GM18909 (cell line): Measurements from ENCODE around the gene MAP1LC3B.
"Not testable (repeated sequence)": the region's sequence is repeated elsewhere in the genome, so short reads cannot be mapped to it uniquely, and the experiment has no call there.

Experiments used
- ATAC-seq: cut with Tn5 transposase; IDR thresholded peaks from one replicate; pipeline ENCODE4 v1.9.1; 2021; ENCODE audit warnings: mild to moderate bottlenecking; ENCODE audit not compliant: unreplicated experiment, poor library complexity

Gene MAP1LC3B

DNA sequence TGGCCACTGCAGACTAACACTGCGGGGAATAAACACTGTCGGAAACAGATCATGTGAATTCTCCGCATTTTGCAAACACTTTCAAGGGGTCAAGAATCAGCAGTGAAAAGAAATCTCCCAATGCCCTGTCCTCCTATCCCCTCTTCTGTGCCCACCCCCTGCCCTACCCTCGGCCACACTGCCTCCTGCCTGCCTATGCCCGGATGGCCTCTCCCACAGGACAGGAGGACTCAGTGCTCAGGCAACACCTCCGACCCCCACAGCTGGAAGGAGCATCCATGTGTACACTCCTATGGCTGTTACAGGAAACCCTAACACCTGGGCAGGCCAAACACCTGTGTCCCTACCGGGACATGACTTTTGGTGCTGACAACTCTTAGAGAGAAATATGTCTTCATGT, 33.0 kb upstream of the MAP1LC3B start:
- ATAC-seq, result no peak

DNA sequence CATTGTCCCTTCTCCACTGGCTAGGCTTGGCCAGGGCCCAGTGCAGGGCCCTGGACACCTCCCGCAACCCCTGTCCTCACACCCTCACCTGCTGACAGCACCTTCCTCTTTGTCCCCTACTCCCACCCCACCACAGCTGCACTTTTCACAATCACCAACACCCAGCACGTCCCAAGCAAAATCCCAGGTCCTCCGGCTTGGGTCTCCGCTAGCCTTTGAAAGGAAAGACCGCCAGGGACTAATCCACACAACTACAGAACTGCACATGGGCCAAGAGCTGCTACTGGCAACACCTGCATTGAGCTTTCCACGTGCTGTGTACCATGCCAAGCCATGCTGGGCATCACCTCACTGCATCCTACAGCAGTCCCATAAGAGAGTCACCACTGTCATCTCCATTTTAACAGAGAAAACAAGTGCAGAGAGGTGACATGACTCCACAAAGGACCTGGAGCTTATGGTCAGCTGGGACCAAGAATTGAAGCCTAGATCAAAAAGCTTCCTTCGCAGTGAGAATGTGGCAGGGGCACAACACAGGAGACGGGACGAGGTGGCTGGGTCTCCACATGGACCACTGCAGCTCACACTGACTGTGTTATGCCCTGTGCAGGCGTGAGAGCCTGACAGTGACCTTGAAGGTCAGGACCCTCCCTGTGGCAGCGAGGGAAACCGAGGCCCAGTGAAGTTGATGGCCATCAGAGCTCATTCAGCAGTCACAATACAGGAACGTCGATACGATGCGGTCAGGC, 31.1 kb upstream of the MAP1LC3B start:
- ATAC-seq, result no peak

DNA sequence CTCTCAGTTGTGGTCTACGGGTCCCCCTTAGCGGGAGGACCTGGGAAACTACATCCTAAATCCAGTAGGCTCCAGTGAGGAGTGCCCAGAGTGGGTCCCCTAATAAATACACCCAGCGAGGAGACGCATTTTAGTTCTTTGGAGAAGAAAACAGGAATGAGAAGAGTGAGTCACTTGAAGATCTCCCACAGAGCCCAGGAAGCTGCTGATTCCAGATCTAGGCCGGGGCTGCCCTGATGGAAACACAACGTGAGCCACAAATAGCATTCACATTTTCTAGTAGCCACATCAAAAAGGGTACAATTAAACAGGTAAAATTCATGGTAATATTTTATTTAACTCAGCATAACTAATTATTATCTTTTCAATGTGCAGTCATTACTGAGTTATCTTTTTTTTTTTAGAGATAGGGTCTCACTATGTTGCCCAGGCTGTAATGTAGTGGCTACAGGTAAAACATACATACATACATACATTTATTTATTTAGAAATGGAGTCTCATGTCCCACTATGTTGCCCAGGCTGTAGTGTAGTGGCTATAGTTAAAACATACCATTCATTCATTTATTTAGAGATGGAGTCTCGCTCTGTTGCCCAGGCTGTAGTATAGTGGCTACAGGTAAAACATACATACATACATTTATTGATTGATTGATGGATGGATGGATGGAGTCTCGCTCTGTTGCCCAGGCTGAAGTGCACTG, 30.1 kb upstream of the MAP1LC3B start:
- ATAC-seq, result no peak

DNA sequence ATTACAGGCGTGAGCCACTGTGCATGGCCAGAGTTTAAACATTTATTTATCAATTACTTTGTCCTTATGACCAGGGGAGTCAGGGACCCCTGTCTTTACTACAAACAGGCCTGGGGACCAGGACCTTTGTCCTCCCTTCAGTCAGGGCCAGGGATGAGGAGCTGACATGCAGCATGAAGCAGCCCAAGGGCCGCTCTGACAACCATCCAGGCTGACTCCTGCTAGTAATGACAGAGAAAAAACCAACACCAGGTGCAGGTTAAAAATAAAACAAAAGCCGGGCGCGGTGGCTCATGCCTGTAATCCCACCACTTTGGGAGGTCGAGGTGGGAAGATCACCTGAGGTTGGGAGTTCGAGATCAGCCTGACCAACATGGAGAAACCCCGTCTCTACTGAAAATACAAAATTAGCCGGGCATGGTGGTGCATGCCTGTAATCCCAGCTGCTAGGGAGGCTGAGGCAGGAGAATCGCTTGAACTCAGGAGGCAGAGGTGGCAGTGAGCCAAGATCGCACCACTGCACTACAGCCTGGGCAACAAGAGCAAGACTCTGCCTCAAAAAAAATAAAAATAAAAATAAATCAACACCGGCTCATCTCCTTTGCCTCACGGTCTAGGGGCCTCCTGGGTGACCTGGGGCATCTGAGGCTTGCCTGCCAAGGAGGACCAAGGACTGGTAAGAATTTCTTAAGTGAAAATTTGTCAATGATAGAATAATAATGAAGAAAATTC, 29.1 kb upstream of the MAP1LC3B start:
- ATAC-seq, result not testable (repeated sequence)

DNA sequence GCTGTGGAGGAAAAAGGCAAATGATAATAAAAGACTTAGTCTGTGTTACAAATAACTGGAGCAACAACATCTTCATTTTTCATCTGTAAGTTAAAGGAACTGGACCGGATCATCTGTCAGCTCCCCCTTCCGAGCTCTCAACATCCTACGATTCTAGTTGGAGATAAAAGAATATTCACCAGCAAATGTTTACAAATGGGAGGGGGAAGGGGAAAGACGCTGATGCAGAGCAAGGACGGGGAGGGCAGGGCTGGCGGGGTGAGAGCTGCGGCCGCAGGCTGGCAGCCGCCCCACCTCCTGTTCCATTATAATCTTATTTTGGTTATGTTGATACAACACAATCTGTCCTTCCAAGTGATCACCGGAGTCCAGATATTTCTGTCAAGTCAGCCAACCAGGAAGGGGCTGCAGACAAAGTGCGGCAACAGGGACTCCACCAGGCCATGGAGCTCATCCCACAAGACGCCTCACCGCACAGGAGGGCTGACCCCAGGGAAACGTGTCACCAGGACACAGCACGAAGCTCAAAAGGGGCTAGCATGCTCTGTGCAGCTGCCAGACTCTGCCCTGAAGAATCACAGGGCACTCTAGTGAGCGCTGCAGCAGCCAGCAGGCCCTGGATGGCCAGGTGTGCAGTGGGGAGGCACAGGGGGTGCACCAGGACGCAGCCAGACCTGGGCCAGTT, 28.2 kb upstream of the MAP1LC3B start:
- ATAC-seq, result no peak

DNA sequence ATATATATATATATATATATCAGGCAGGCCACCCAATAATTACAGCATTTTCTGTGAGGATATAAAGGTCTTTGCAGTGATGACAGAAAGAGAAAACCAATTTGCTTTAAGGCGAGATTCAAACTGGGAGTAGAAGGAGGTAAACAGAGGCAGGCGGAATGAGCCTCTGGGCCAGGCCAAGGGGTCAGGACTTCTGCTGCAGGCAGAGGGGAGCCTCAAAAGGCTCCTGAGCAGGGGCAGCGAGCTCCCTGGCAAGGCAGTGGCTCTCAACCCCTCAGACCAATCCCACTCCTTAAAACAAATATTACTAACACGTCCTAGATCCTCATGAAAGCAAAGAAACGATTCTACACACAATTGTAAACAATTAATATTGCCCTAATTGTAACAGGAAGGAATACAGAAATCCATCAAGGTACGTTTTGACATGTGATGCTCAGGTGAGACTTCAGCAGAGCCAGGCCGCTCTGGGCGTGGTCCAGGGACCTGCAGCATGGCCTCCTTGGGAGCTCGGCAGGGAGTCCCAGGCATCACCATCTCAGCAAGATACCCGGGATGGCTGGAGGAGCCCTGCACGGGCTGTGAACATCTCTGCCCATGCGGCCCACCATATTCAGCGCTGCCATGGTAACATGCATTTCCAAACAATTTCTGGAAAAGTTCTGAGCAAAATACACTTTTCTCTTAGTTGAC, 27.0 kb upstream of the MAP1LC3B start:
- no peak for ATAC-seq

DNA sequence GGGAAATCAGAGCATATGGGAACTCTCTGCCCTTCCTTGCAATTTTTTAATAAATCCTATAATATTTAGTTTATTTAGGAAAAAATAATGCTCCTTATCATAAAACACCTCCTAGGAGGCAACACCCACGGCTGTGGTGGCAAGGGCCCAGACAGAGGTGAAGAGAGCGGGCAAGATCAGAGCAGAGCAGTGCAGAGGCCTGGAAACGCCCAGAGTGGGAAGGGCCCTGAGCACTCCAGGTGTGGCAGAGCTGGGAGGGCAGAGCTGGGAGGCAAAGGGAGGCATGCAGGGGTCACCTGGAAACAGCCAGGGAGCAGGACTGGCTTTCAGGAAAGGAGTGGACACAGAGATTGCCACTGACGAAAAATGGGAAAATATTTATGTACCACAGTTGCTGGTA, 25.8 kb upstream of the MAP1LC3B start:
- ATAC-seq, result no peak

DNA sequence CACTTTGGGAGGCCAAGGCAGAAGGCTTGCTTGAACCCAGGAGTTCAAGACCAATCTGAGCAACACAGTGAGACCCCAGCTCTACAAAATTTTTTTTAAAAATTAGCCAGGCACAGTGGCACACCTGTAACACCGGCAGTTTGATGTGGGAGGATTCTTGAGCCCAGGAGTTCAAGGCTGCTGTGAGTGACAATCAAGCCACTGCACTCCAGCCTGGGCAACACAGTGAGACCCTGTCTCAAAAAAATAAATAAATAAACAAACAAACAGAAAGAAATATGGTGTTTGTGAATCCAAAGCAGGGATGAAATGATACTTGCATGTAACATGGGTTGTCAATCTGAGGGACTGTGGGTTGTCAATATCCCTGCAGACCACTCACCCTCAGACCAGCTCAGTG, 25.2 kb upstream of the MAP1LC3B start:
- ATAC-seq, result no peak

DNA sequence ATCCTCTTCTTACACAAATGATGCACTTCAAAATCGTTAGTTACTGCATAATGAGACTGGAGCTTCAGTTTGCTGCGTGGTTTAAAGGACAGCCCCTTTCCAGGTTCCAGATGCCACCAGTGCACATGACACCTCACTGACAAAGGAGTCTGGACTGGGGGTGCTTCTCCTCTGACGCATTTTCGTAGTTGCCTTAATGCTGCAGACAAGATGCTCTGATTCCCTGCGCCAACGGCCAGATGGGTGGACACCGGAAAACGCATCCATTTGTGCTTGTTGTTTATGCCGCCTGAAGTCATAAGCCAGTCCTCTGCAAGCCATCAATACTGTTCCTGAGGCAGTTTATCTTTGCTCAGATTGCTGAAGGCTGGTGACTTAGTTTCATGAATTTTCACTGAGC, 24.6 kb upstream of the MAP1LC3B start:
- no peak for ATAC-seq

DNA sequence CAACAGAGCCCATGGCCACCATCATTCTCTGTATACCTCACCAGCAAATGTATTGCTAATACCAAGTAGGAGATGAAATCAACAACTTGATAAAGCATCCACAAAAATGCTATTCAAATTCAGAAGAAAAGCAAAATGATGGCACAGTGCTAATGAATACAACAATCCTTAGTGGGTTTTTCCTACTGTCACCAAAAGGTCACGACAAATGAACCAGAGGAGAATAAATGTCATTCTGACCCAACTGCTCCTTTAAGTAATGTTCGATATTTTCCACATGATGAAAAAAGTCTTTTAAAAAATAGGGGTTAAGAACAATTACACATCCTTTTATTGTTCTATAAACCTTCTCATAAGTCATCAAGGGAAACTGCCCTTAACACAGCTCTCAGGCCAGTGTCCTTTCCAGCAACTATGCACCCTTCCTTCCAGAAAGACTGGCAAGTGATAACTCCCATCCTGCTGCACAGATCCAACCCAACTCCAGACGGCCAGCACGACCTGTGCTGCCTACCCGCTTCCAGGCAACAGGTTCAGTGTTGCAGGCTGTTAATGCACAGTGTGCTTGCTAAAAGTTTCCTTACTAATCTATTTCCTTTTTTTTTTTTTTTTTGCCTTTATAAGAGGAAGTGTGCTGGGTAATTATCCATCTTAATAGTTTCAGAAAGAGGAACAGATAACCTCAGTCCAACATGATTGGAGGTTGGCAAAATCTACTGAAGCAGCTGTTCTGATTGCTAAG, 23.9 kb upstream of the MAP1LC3B start:
- no peak for ATAC-seq

DNA sequence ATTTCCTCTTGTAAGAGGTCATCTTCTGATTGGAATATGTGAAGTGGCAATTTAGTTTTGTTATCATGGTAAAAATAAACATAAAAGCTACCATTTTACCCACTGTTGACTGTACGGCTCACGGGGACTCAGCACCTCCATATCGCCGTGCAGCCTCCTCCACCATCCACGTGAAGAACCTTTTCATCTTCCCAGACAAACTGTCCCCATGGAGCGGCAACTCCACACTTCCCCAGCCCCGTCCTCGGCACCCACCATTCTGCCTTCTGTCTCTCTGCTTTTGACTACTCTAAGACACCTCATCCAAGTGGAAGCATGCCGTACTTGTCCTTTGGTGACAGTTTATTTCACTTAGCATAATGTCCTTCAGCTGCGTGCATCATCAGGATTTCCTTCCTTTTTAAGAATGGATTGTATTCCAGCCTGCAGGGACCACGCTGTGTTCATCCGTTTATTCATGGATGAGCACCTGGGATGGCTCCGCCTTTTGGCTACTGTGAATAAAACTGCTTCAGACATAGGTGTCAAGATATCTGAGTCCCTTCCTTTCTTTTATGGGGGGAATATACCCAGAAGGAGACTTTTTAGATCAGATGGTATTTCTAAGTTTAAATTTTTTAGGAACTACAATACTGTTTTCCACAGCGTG, 22.9 kb upstream of the MAP1LC3B start:
- no peak for ATAC-seq

DNA sequence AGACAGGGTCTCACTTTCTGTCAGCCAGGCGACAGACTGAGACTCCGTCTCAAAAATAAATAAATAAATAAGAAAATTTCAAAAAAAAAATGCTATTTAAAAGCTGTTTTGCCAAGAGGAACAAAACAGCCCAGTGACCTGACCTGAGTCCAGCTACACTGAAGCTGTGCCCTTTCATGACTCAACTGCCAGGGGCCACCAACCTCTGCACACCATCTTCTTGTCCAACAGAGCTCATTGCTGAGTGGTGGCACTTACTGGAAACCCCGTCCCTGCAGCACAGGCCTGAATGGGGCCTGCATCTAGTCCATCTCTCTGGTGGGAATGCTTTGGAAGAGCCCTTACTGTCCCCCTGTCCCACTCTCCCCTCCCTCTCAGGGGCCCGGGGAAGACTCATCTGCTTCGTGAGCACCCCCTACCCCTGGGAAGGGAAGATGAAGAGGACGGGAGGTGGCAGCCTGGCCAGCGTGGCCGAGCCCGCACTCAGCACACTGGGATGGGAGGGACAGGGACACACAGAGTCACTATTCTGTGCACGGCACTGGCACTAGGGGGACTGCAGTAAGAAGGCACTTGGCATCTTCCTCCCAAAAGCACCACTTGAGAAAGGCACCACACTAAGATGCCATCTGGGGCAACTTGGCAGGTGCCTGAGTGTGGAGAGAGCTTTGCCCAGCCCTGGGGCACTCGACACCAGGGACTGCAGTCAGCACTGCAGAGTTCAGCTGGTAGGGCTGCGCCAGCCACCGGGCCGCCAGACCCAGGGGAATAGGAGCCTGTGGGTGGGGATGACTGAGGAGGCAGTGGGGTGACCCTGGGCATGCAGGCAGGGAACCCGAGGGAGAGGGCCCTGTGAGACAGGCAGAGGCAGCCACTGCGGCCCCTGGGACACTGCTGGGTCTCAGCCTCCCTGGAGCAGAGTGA, 22.1 kb upstream of the MAP1LC3B start:
- ATAC-seq, result no peak

DNA sequence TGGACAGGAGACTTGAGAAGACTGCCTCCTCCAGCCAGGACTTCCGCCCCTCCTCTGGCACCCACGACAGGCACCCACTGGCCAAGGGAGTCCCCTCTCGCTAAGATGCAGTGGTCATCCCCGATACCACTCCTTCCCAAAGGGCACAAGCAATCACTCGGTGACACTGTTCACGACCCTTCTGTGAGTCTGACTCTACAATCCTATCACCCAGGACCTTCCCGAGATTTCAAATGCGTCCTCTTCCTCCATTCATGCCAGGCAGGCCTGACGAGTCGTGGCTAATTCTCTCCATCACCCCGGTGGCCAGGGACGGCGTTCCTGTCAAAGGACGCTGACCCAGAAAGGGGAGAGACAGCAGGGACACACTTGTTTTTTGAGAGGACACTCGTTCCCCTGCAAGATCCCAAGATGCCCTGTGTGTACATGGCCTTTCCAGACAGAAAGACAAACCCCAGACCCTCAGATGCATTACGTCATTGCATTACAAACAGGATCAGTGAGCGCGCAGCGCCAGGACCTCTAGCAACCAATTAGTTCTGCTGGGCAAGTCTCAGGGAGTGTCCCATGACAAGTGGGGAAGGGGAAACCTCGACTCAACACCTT, 20.8 kb upstream of the MAP1LC3B start:
- no peak for ATAC-seq

DNA sequence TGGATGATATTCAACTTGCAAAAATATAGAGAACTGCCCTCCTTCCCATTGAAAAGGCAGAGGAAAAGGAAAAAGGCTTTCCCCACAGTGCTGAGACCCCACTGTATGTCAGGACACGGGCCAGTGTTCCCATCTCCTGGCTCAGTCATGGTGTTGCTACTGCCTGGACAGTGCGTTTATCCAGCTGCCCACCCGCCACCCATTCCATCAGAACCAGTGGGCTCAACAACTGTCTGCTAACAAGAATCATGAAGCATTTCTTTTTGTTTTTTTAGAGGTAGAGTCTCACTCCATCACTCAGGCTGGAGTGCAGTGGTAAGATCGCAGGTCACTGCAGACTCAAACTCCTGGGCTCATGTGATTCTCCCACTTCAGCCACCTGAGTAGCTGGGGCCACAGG, 19.8 kb upstream of the MAP1LC3B start:
- no peak for ATAC-seq

DNA sequence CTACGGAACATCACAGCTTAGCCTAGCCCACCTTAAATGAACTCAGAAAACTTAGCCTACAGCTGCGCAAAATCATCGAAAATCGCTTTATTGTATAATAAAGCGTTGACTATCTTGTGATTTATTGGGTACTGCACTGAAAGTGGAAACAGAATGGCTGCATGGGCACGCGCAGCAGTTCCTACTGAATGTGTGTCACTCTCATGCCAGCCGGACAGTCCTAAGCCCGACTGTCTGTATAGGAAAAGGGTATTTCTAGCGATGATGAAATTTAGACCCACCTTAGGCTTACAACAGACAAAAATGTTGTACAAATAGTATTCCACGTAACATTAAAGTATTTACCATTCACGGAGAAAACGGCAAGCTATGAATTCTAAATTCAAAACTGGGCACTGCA, 17.8 kb upstream of the MAP1LC3B start:
- ATAC-seq, result no peak

DNA sequence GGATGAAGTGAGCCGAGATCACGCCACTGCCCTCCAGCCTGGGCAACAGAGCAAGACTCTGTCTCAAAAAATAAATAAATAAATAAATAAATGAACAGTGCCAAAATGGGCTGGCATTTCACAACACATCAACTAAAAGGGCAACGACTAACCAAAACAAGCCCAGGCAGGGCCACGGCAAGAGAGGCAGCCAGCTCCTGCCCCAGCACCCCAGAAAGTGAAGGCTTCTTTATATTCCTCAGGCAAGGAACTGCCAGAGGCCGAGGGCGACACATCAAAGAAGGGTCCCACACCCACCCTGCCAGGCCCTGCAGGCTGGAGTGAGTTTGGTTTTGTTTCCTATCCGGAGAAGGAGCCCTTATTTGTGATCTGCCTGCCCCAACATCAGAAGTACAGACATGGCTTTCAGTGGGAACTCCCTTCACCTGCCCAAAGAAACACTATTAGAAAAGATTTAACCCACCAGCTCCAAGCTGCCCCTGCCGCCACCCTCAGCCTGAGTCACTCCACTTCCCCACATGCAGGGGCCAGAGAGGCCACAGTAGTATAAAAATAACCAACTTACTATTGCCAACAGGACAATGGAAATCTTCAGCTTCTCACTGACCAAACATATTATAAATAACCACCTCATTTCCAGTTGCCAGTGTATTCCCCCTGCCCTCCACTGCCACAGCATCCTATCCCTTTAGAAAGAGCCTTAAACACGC, 16.6 kb upstream of the MAP1LC3B start:
- no peak for ATAC-seq

DNA sequence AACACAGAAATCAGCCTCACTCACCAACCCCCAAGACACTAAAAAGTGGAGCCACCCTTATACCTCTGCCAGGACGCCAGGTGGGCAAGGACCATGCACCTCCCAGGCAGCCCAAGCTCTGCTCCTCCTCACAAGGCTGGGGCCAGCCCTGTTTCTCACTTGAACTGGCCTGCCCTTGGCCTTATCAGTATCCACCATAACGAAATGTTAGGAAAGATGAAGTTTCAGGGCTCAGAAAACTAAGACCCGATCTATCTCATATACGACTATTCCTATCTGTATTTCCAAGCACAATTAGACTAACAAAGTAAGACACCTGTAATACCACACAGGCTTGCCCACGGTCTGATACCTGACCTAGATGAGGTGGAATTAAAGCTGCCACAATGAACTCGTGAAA, 15.5 kb upstream of the MAP1LC3B start:
- no peak for ATAC-seq
